Type B pancreatic cell (in vitro differentiated cells): Measurements from ENCODE around the gene SETBP1. TPM values are rescaled to one million over a fixed set of nuclear protein-coding genes. Genes with fewer than 3 reads are reported as not detected.
A peak's percentile ranks its signal among the peaks of the same experiment; 100 is the strongest.

Experiments
- DNase-seq: peaks from one replicate; pipeline ENCODE4 v3.0.0; 2021; ENCODE audit warnings: mixed read lengths; ENCODE audit not compliant: unreplicated experiment; ENCODE audit errors: extremely low spot score
- H3K27ac Mint-ChIP-seq: 2 replicates; pipeline ENCODE4 v1.8.0; 2021; ENCODE audit warnings: mild to moderate bottlenecking, mixed read lengths
- H3K27me3 Mint-ChIP-seq: 2 replicates; pipeline ENCODE4 v1.8.0; 2021; ENCODE audit warnings: mixed read lengths
- H3K36me3 Mint-ChIP-seq: 2 replicates; pipeline ENCODE4 v1.8.0; 2021; ENCODE audit warnings: mixed read lengths
- H3K4me1 Mint-ChIP-seq: one replicate; pipeline ENCODE4 v1.8.0; 2021; ENCODE audit warnings: mixed read lengths; ENCODE audit not compliant: unreplicated experiment
- H3K4me3 Mint-ChIP-seq: 2 replicates; pipeline ENCODE4 v1.8.0; 2021; ENCODE audit warnings: mild to moderate bottlenecking, mixed read lengths
- H3K9me3 Mint-ChIP-seq: 2 replicates; pipeline ENCODE4 v1.8.0; 2021; ENCODE audit warnings: mixed read lengths
- CTCF ChIP-seq: fragments of 200-600 bp; sonication (generic); conservative IDR thresholded peaks from 2 replicates; pipeline ENCODE4 v1.5.0; 2021; ENCODE audit warnings: antibody characterized with exemption, mild to moderate bottlenecking
- total RNA-seq: library from RNA; stranded (reverse); gene quantifications from 2 replicates; pipeline ENCODE4 v1.2.1, GENCODE V29; 2021; ENCODE audit warnings: low replicate concordance

Gene SETBP1
- total RNA-seq, 1 donor from 2014 or later = 62.7 TPM

- no peaks in the 10 kb centered on the region for H3K9me3 Mint-ChIP-seq
- peaks cover 13% of the 10 kb centered on the region for H3K36me3 Mint-ChIP-seq
- H3K27ac Mint-ChIP-seq = peak overlapping the region; percentile 23
- no peak for DNase-seq
- no peaks in the 10 kb centered on the region for H3K27me3 Mint-ChIP-seq
- peak; percentile 11 for TF ChIP-seq CTCF
- peaks cover 73% of the 10 kb centered on the region for H3K4me1 Mint-ChIP-seq
- peak overlapping the region; percentile 27 for H3K4me3 Mint-ChIP-seq
Measured at GRCh38 chr18:44778788-44779187, 98.1 kb downstream of the SETBP1 start.

- peaks cover 7% of the 10 kb centered on the region for H3K36me3 Mint-ChIP-seq
- H3K27me3 Mint-ChIP-seq = no peaks in the 10 kb centered on the region
- no peaks in the 10 kb centered on the region for H3K9me3 Mint-ChIP-seq
- H3K4me3 Mint-ChIP-seq = no peak overlapping the region
- peak overlapping the region; percentile 15 for H3K27ac Mint-ChIP-seq
- no peak for TF ChIP-seq CTCF
- peaks cover 74% of the 10 kb centered on the region for H3K4me1 Mint-ChIP-seq
- DNase-seq = no peak
Measured at GRCh38 chr18:44779753-44780292, 99.1 kb downstream of the SETBP1 start.

GRCh38 chr18:44781886-44782285, 101.2 kb downstream of the SETBP1 start:
- Mint-ChIP-seq H3K4me3 (peak overlapping the region; percentile 14), H3K4me1 (peaks cover 76% of the 10 kb centered on the region), H3K9me3 (no peaks in the 10 kb centered on the region), H3K36me3 (peaks cover 11% of the 10 kb centered on the region), H3K27ac (peak overlapping the region; percentile 19), H3K27me3 (no peaks in the 10 kb centered on the region)
- no peak for DNase-seq
- no peak for TF ChIP-seq CTCF

DNA sequence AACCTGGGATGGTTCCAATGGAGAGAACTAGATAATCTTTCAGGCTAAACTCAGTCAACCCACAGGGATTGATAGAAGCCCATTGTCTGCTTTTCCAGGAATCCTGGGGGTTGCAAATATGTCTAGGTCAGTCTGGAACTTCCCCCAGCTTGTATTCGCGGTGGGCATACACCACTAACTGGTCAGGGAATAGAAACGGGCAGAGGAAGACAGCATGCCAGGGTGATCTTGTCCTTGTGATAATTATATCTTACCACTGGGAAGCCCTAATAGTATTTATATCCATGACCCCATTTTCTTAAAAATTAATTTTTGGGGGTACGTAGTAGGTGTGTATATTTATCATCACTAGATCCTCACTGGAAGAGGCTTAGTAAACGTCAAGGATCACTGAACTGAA, 101.9 kb downstream of the SETBP1 start:
- no peaks in the 10 kb centered on the region for H3K27me3 Mint-ChIP-seq
- DNase-seq = no peak
- H3K9me3 Mint-ChIP-seq = no peaks in the 10 kb centered on the region
- no peak overlapping the region for H3K4me3 Mint-ChIP-seq
- no peak overlapping the region for H3K27ac Mint-ChIP-seq
- peaks cover 11% of the 10 kb centered on the region for H3K36me3 Mint-ChIP-seq
- H3K4me1 Mint-ChIP-seq = peaks cover 75% of the 10 kb centered on the region
- no peak for TF ChIP-seq CTCF

- H3K4me3 Mint-ChIP-seq = no peak overlapping the region
- peaks cover 68% of the 10 kb centered on the region for H3K4me1 Mint-ChIP-seq
- DNase-seq = no peak
- no peaks in the 10 kb centered on the region for H3K27me3 Mint-ChIP-seq
- TF ChIP-seq CTCF = no peak
- H3K9me3 Mint-ChIP-seq = no peaks in the 10 kb centered on the region
- H3K27ac Mint-ChIP-seq = no peak overlapping the region
- peaks cover 11% of the 10 kb centered on the region for H3K36me3 Mint-ChIP-seq
Measured at GRCh38 chr18:44783371-44783770, 102.7 kb downstream of the SETBP1 start.

DNA sequence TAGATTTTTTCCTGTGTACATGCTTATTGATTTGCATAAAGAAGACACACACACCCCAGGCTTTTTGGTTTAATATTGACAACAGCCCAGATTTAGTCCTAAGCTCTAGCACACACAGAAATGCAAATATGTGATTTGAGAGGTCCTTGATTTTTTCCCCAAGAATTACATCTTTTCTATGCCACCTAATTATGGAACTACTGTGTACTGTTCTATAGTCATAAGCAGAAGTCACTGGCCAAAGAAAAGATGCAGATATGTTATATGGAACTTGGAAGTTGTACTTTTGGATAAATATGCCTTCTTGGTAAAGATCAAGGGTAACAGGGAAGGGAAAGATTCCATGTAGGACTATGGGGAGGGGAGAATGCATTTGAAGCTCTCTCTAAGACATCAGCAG, 105.6 kb downstream of the SETBP1 start:
- Mint-ChIP-seq H3K9me3 (no peaks in the 10 kb centered on the region), H3K4me1 (peaks cover 64% of the 10 kb centered on the region), H3K4me3 (no peak overlapping the region), H3K36me3 (peaks cover 7% of the 10 kb centered on the region), H3K27ac (no peak overlapping the region), H3K27me3 (no peaks in the 10 kb centered on the region)
- no peak for TF ChIP-seq CTCF
- no peak for DNase-seq
